SK-N-SH treated with all-trans-retinoic acid at 6 μM for 48 hours (cell line): ENCODE results near the gene ZNG1F.
"Not testable (repeated sequence)": the region's sequence is repeated elsewhere in the genome, so short reads cannot be mapped to it uniquely, and the experiment has no call there.

Experiments
- CREB5 ChIP-seq: fragments of 250-450 bp; sonication (Bioruptor Pico); IDR thresholded peaks from 2 replicates; pipeline ENCODE4 v1.5.1; 2020; ENCODE audit warnings: low read depth, mild to moderate bottlenecking, moderate library complexity
- CSDC2 ChIP-seq: fragments of 250-450 bp; sonication (Bioruptor Pico); IDR thresholded peaks from 2 replicates; pipeline ENCODE4 v1.5.0; 2020; ENCODE audit warnings: mild to moderate bottlenecking, moderate library complexity
- ESRRG ChIP-seq: fragments of 250-450 bp; sonication (Bioruptor Pico); IDR thresholded peaks from 2 replicates; pipeline ENCODE4 v1.6.1; 2021; ENCODE audit warnings: mild to moderate bottlenecking
- ZFP30 ChIP-seq: fragments of 450-650 bp; formaldehyde crosslinking; IDR thresholded peaks from 2 replicates; pipeline ENCODE4 v1.5.0; 2022; ENCODE audit warnings: mild to moderate bottlenecking, moderate library complexity

GRCh38 chr9:41236486-41237109 is 47.5 kb upstream of the ZNG1F start:
- TF ChIP-seq ZFP30 (CRISPR knock-in tag); CSDC2; CREB5 (CRISPR knock-in tag); ESRRG: not testable (repeated sequence)
